Upper lobe of left lung (tissue), 6 donors: ENCODE data around the gene TMEM169. TPM values are rescaled to one million over a fixed set of nuclear protein-coding genes. Genes with fewer than 3 reads are reported as not detected.
A peak's percentile ranks its signal among the peaks of the same experiment; 100 is the strongest.

ENCODE experiments used
- ATAC-seq, 2 donors: fragments of 200-7000 bp; cut with Tn5 transposase; one replicate each; pipeline ENCODE4 v1.9.1; 2022; ENCODE audit warnings: mild to moderate bottlenecking in 2 of 2, moderate library complexity in 2 of 2; ENCODE audit not compliant: low FRiP score in 2 of 2
- DNase-seq, 2 donors: peaks; one replicate each; pipeline ENCODE4 v3.0.0-alpha.2; 2019 to 2020
- H3K27ac ChIP-seq, 4 donors: fragments of 200-600 bp; sonication (generic); one replicate each; pipeline ENCODE4 v1.5.1; 2016 to 2019
- H3K27me3 ChIP-seq, 4 donors: fragments of 200-600 bp; sonication (generic); one replicate each; pipeline ENCODE4 v1.5.1; 2017 to 2019
- H3K36me3 ChIP-seq, 4 donors: fragments of 200-600 bp; sonication (generic); one replicate each; pipeline ENCODE4 v1.5.1; 2016 to 2019
- H3K4me1 ChIP-seq, 4 donors: fragments of 200-600 bp; sonication (generic); one replicate each; pipeline ENCODE4 v1.5.1; 2018 to 2019
- H3K4me3 ChIP-seq, 4 donors: fragments of 200-600 bp; sonication (generic); one replicate each; pipeline ENCODE4 v1.5.1; 2017 to 2019; ENCODE audit warnings: mild to moderate bottlenecking in 2 of 4, moderate library complexity in 1 of 4
- H3K9me3 ChIP-seq, 4 donors: fragments of 200-600 bp; sonication (generic); one replicate each; pipeline ENCODE4 v1.5.1; 2018 to 2019
- CTCF ChIP-seq, 6 experiments: fragments of 450-650 bp in 4 of 6; fragments of 200-600 bp in 2 of 6; sonication (generic) in 2 of 6; IDR thresholded peaks; one replicate each; pipeline ENCODE4 v1.5.1; 2016 to 2019; ENCODE audit warnings: antibody characterized with exemption in 6 of 6
- EP300 ChIP-seq, 4 donors: sonication (generic); formaldehyde crosslinking; IDR thresholded peaks; one replicate each; pipeline ENCODE4 v1.5.1; 2017; ENCODE audit warnings: antibody characterized with exemption in 4 of 4, control low read depth in 2 of 4
- POLR2A ChIP-seq, 4 donors: fragments of 450-650 bp; IDR thresholded peaks; one replicate each; pipeline ENCODE4 v1.5.1; 2016 to 2017; ENCODE audit warnings: antibody characterized with exemption in 4 of 4, mild to moderate bottlenecking in 2 of 4
- POLR2AphosphoS5 ChIP-seq, 2 donors: sonication (generic); formaldehyde crosslinking; IDR thresholded peaks; one replicate each; pipeline ENCODE4 v1.5.1; 2017; ENCODE audit warnings: antibody characterized with exemption in 2 of 2
- WGBS, 2 donors: methylation state at CpG; one replicate each; pipeline ENCODE4 v1.1.5; 2017 to 2018; 5-methylcytosine and 5-hydroxymethylcytosine counted together
- total RNA-seq, 6 donors: library from RNA; depleted of rRNA in 4 of 6; stranded (reverse); fragments of >200 nt in 4 of 6; gene quantifications; one replicate each; pipeline versions ENCODE4 v1.1.0 to v1.2.1, GENCODE V29; 2016 to 2021
- donor health status: DM: no; HTN: no; CAD: no; lungs with moderate emphysema.
- donor health status: DM: no; HTN: yes; CAD: no; lungs with severe emphysema.

Gene TMEM169
- total RNA-seq, 6 donors from 2014 or later: 0.15 to 1.1 (median 0.80) TPM; not detected in 2

GRCh38 chr2:216112926-216113325 lies 31.2 kb downstream of the TMEM169 start:
- 62 to 74% methylated on average over 4 of the region's 4 CpGs for WGBS, 2 donors
- no peak overlapping the region for H3K27ac ChIP-seq
- H3K36me3 ChIP-seq: peaks cover 0 to 56% (median 33%) of the 10 kb centered on the region in 4 donors
- no peaks in the 10 kb centered on the region for H3K27me3 ChIP-seq
- no peak for TF ChIP-seq POLR2AphosphoS5 (IDR thresholded peaks at IDR 0.05)
- no peak for TF ChIP-seq EP300 (IDR thresholded peaks at IDR 0.05)
- H3K9me3 ChIP-seq: no peaks in the 10 kb centered on the region
- no peak overlapping the region for H3K4me3 ChIP-seq
- peaks cover 27 to 58% (median 36%) of the 10 kb centered on the region in 4 donors for H3K4me1 ChIP-seq
- DNase-seq (no peak), ATAC-seq (no peak)

DNA sequence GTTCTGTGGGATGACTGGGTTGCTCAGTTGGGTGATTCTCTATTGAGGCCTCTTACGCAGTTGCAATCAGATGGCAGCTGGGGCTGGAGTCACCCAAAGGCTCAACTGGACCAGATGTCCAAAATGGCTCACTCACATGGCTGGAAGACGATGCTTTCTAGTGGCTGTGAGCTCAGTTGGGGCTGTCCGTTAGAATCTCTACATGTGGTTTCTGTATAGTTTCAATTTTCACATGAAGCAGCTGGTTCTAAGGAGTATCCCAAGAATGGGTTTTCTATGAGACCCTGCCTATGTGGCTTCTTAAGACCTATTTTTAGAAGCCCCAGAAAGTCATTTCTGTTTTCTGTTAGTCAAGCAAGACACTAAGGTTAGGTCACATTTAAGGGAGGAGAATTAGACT lies 31.9 kb downstream of the TMEM169 start:
- Histone ChIP-seq H3K36me3 (peaks cover 0 to 63% (median 37%) of the 10 kb centered on the region in 4 donors), H3K4me3 (no peak overlapping the region), H3K27ac (peak overlapping the region in 2 of 4 donors; percentile 79 to 84), H3K27me3 (no peaks in the 10 kb centered on the region), H3K9me3 (no peaks in the 10 kb centered on the region), H3K4me1 (peaks cover 32 to 60% (median 35%) of the 10 kb centered on the region in 4 donors)
- DNase-seq: no peak
- TF ChIP-seq POLR2A (IDR thresholded peaks at IDR 0.05) (no peak), POLR2AphosphoS5 (IDR thresholded peaks at IDR 0.05) (no peak), CTCF (IDR thresholded peaks at IDR 0.05) (no peak), EP300 (IDR thresholded peaks at IDR 0.05) (no peak)
- WGBS, 2 donors: 83 to 88% methylated on average over 3 of the region's 3 CpGs
- no peak for ATAC-seq

DNA sequence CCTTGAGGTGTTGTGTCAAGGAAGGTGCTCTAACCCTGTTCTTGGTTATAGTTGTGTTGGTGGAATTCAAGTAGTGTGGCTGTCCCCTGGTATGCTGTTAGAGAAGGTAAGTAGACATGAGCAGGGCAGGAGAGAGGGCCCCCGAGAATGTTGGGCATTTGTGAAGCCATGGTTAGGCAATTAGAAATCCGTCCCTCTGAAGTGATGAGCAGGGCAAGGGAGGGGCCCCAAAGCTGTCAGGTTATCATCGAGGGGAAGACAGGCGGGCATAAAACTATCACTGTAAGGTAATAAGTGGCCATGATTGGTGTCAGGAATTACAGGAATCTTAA lies 32.6 kb downstream of the TMEM169 start:
- TF ChIP-seq POLR2A (IDR thresholded peaks at IDR 0.05) (no peak), CTCF (IDR thresholded peaks at IDR 0.05) (no peak), POLR2AphosphoS5 (IDR thresholded peaks at IDR 0.05) (no peak), EP300 (IDR thresholded peaks at IDR 0.05) (no peak)
- H3K27me3 ChIP-seq: no peaks in the 10 kb centered on the region
- H3K36me3 ChIP-seq: peaks cover 6 to 70% (median 39%) of the 10 kb centered on the region in 4 donors
- H3K27ac ChIP-seq: peak overlapping the region; percentile 22 to 84 (median 78)
- H3K4me3 ChIP-seq: no peak overlapping the region
- 36 to 41% methylated on average over 4 of the region's 4 CpGs for WGBS, 2 donors
- ATAC-seq (no peak), DNase-seq (no peak)
- H3K4me1 ChIP-seq: peaks cover 31 to 61% (median 35%) of the 10 kb centered on the region in 4 donors
- H3K9me3 ChIP-seq: no peaks in the 10 kb centered on the region

- TF ChIP-seq CTCF (IDR thresholded peaks at IDR 0.05) (peak; percentile 77 to 95 (median 89)), POLR2A (IDR thresholded peaks at IDR 0.05) (peak in 2 of 4 donors; percentile 38 to 62), EP300 (IDR thresholded peaks at IDR 0.05) (no peak), POLR2AphosphoS5 (IDR thresholded peaks at IDR 0.05) (peak in 1 of 2 donors; percentile 76)
- WGBS, 2 donors: 6 to 8% methylated on average over 28 to 29 of the region's 29 CpGs
- Histone ChIP-seq H3K27ac (peak overlapping the region; percentile 74 to 84 (median 78)), H3K27me3 (no peaks in the 10 kb centered on the region), H3K9me3 (no peaks in the 10 kb centered on the region), H3K4me1 (peaks cover 31 to 64% (median 36%) of the 10 kb centered on the region in 4 donors), H3K4me3 (peak overlapping the region; percentile 34 to 57 (median 48)), H3K36me3 (peaks cover 6 to 76% (median 42%) of the 10 kb centered on the region in 4 donors)
- peak; percentile 96 to 97 for ATAC-seq
- DNase-seq: peak; percentile 90 to 99
Observed at GRCh38 chr2:216114714-216115531, 33.2 kb downstream of the TMEM169 start.

- H3K27ac ChIP-seq: no peak overlapping the region
- peaks cover 6 to 81% (median 54%) of the 10 kb centered on the region in 4 donors for H3K36me3 ChIP-seq
- H3K4me3 ChIP-seq: no peak overlapping the region
- H3K4me1 ChIP-seq: peaks cover 21 to 49% (median 27%) of the 10 kb centered on the region in 4 donors
- H3K27me3 ChIP-seq: no peaks in the 10 kb centered on the region
- no peak for ATAC-seq
- 94 to 100% methylated on average over 1 of the region's 1 CpG for WGBS, 2 donors
- H3K9me3 ChIP-seq: no peaks in the 10 kb centered on the region
- no peak for TF ChIP-seq CTCF (IDR thresholded peaks at IDR 0.05)
- no peak for DNase-seq
Observed at GRCh38 chr2:216116418-216116817, 34.7 kb downstream of the TMEM169 start.
